ENCODE data around the gene LPO.

LPO gene

GRCh38 chr17:58316260-58316960, 78.0 kb downstream of the LPO start:
- Histone ChIP-seq H3K36me3 (ENCODE audit: control insufficient read depth, insufficient read depth, low read length) (no peaks in the 10 kb centered on the region), H3K27me3 (ENCODE audit: control insufficient read depth, insufficient read depth, low read length, poor library complexity, severe bottlenecking) (peaks cover 8% of the 10 kb centered on the region), H3K4me3 (ENCODE audit: insufficient read depth, low read depth, low read length) (no peak overlapping the region)

GRCh38 chr17:58317421-58318064, 79.2 kb downstream of the LPO start:
- Histone ChIP-seq H3K4me3 (ENCODE audit: insufficient read depth, low read depth, low read length) (no peak overlapping the region), H3K27ac (ENCODE audit: insufficient read depth, low read depth, low read length, poor library complexity, severe bottlenecking) (no peak overlapping the region), H3K36me3 (ENCODE audit: control insufficient read depth, insufficient read depth, low read length) (no peaks in the 10 kb centered on the region), H3K9me3 (ENCODE audit: control insufficient read depth, low read length) (no peaks in the 10 kb centered on the region), H3K27me3 (ENCODE audit: control insufficient read depth, insufficient read depth, low read length, poor library complexity, severe bottlenecking) (peaks cover 8% of the 10 kb centered on the region), H3K4me1 (ENCODE audit: control insufficient read depth, insufficient read depth, low read length) (peaks cover 14% of the 10 kb centered on the region)
- 32 to 34% methylated on average over 5 of the region's 5 CpGs for WGBS, 2 experiments

More at GRCh38 chr17:58316260-58316960, 78.0 kb downstream of the LPO start:
- H3K4me1 ChIP-seq (ENCODE audit: control insufficient read depth, insufficient read depth, low read length), result peaks cover 16% of the 10 kb centered on the region
- WGBS, 2 experiments, result 95% methylated on average over 8 of the region's 8 CpGs
- H3K27ac ChIP-seq (ENCODE audit: insufficient read depth, low read depth, low read length, poor library complexity, severe bottlenecking), result no peak overlapping the region
- H3K9me3 ChIP-seq (ENCODE audit: control insufficient read depth, low read length), result no peaks in the 10 kb centered on the region

- 87 to 94% methylated on average over 9 of the region's 9 CpGs for WGBS, 2 experiments
- peaks cover 8% of the 10 kb centered on the region for H3K27me3 ChIP-seq (ENCODE audit: control insufficient read depth, insufficient read depth, low read length, poor library complexity, severe bottlenecking)
- H3K4me1 ChIP-seq (ENCODE audit: control insufficient read depth, insufficient read depth, low read length), result peaks cover 10% of the 10 kb centered on the region
- no peak overlapping the region for H3K27ac ChIP-seq (ENCODE audit: insufficient read depth, low read depth, low read length, poor library complexity, severe bottlenecking)
- no peaks in the 10 kb centered on the region for H3K36me3 ChIP-seq (ENCODE audit: control insufficient read depth, insufficient read depth, low read length)
- H3K9me3 ChIP-seq (ENCODE audit: control insufficient read depth, low read length), result no peaks in the 10 kb centered on the region
- no peak overlapping the region for H3K4me3 ChIP-seq (ENCODE audit: insufficient read depth, low read depth, low read length)
These were observed 79.7 kb downstream of the LPO start for GRCh38 chr17:58318065-58318481.
